ENCODE data around the gene ABCC2. TPM values are rescaled to one million over a fixed set of nuclear protein-coding genes. Genes with fewer than 3 reads are reported as not detected.
A peak's percentile ranks its signal among the peaks of the same experiment; 100 is the strongest.
"Not testable (repeated sequence)": the region's sequence is repeated elsewhere in the genome, so short reads cannot be mapped to it uniquely, and the experiment has no call there.

Gene ABCC2
- total and polyA plus RNA-seq, 2 donors (not counting 1 experiment from before 2014, with no cell fraction given): 0.17 to 0.66 TPM

- Histone ChIP-seq H3K4me2 (ENCODE audit: extremely low read depth, insufficient read depth, low read length) (no peak overlapping the region), H3K9ac (ENCODE audit: insufficient read depth, low read length) (no peak overlapping the region), H3K4me3 (replicated peaks in 1 of 4; ENCODE audit: control extremely low read depth in 1 of 4, insufficient read depth in 1 of 4, low read depth in 3 of 4, low read length in 4 of 4) (no peak overlapping the region), H2AFZ (ENCODE audit: low read length) (no peak overlapping the region), H3K27ac (ENCODE audit: insufficient read depth, low read length) (no peak overlapping the region), H3K79me2 (ENCODE audit: control insufficient read depth, insufficient read depth, low read length) (no peaks in the 10 kb centered on the region), H3K9me3 (ENCODE audit: control insufficient read depth, insufficient read depth, low read depth, low read length) (no peaks in the 10 kb centered on the region), H3K4me1 (ENCODE audit: control insufficient read depth, extremely low read depth, insufficient read depth, low read length) (no peaks in the 10 kb centered on the region), H4K20me1 (ENCODE audit: control insufficient read depth, extremely low read depth, insufficient read depth, low read length) (no peaks in the 10 kb centered on the region), H3K27me3 (ENCODE audit: control insufficient read depth, insufficient read depth, low read length) (no peaks in the 10 kb centered on the region), H3K36me3 (ENCODE audit: control insufficient read depth, insufficient read depth, low read length) (no peaks in the 10 kb centered on the region)
- no peak for DNase-seq (ENCODE audit: low read depth in 2 of 2)
- TF ChIP-seq CTCF (conservative IDR thresholded peaks at IDR 0.05 in 1 of 2, IDR thresholded peaks at IDR 0.05 in 1 of 2; ENCODE audit: low read depth in 1 of 2, low read length in 2 of 2) (no peak), EZH2 (IDR thresholded peaks at IDR 0.05; ENCODE audit: low read length, missing control alignments) (no peak)
Measured at GRCh38 chr10:99860466-99860865, 78.0 kb downstream of the ABCC2 start.

GRCh38 chr10:99863535-99864240 lies 81.2 kb downstream of the ABCC2 start:
- H3K27ac ChIP-seq (ENCODE audit: insufficient read depth, low read length); H3K4me1 ChIP-seq (ENCODE audit: control insufficient read depth, extremely low read depth, insufficient read depth, low read length); H3K36me3 ChIP-seq (ENCODE audit: control insufficient read depth, insufficient read depth, low read length); H3K79me2 ChIP-seq (ENCODE audit: control insufficient read depth, insufficient read depth, low read length); H2AFZ ChIP-seq (ENCODE audit: low read length); H3K4me2 ChIP-seq (ENCODE audit: extremely low read depth, insufficient read depth, low read length); H3K27me3 ChIP-seq (ENCODE audit: control insufficient read depth, insufficient read depth, low read length); H3K4me3 ChIP-seq (replicated peaks in 1 of 4; ENCODE audit: control extremely low read depth in 1 of 4, insufficient read depth in 1 of 4, low read depth in 3 of 4, low read length in 4 of 4); H3K9me3 ChIP-seq (ENCODE audit: control insufficient read depth, insufficient read depth, low read depth, low read length); H4K20me1 ChIP-seq (ENCODE audit: control insufficient read depth, extremely low read depth, insufficient read depth, low read length); H3K9ac ChIP-seq (ENCODE audit: insufficient read depth, low read length): not testable (repeated sequence)
- DNase-seq (ENCODE audit: low read depth in 2 of 2): peak; percentile 36 to 84

- not testable (repeated sequence) for H3K9ac ChIP-seq (ENCODE audit: insufficient read depth, low read length); DNase-seq (ENCODE audit: low read depth in 2 of 2); H3K36me3 ChIP-seq (ENCODE audit: control insufficient read depth, insufficient read depth, low read length); H3K27ac ChIP-seq (ENCODE audit: insufficient read depth, low read length); H3K4me2 ChIP-seq (ENCODE audit: extremely low read depth, insufficient read depth, low read length); H3K27me3 ChIP-seq (ENCODE audit: control insufficient read depth, insufficient read depth, low read length); H2AFZ ChIP-seq (ENCODE audit: low read length); H3K79me2 ChIP-seq (ENCODE audit: control insufficient read depth, insufficient read depth, low read length); H3K9me3 ChIP-seq (ENCODE audit: control insufficient read depth, insufficient read depth, low read depth, low read length); H4K20me1 ChIP-seq (ENCODE audit: control insufficient read depth, extremely low read depth, insufficient read depth, low read length); H3K4me3 ChIP-seq (replicated peaks in 1 of 4; ENCODE audit: control extremely low read depth in 1 of 4, insufficient read depth in 1 of 4, low read depth in 3 of 4, low read length in 4 of 4); H3K4me1 ChIP-seq (ENCODE audit: control insufficient read depth, extremely low read depth, insufficient read depth, low read length)
Measured at GRCh38 chr10:99867250-99867649, 84.8 kb downstream of the ABCC2 start.

- TF ChIP-seq CTCF (conservative IDR thresholded peaks at IDR 0.05 in 1 of 2, IDR thresholded peaks at IDR 0.05 in 1 of 2; ENCODE audit: low read depth in 1 of 2, low read length in 2 of 2) (no peak), EZH2 (IDR thresholded peaks at IDR 0.05; ENCODE audit: low read length, missing control alignments) (no peak)
- no peaks in the 10 kb centered on the region for H3K79me2 ChIP-seq (ENCODE audit: control insufficient read depth, insufficient read depth, low read length)
Measured at GRCh38 chr10:99869581-99870122, 87.2 kb downstream of the ABCC2 start.

More at GRCh38 chr10:99869581-99870122, 87.2 kb downstream of the ABCC2 start:
- DNase-seq (ENCODE audit: low read depth in 2 of 2): no peak
- no peak overlapping the region for H3K4me2 ChIP-seq (ENCODE audit: extremely low read depth, insufficient read depth, low read length)
- H3K9me3 ChIP-seq (ENCODE audit: control insufficient read depth, insufficient read depth, low read depth, low read length): no peaks in the 10 kb centered on the region
- H3K4me3 ChIP-seq (replicated peaks in 1 of 4; ENCODE audit: control extremely low read depth in 1 of 4, insufficient read depth in 1 of 4, low read depth in 3 of 4, low read length in 4 of 4): no peak overlapping the region
- no peaks in the 10 kb centered on the region for H3K4me1 ChIP-seq (ENCODE audit: control insufficient read depth, extremely low read depth, insufficient read depth, low read length)
- no peaks in the 10 kb centered on the region for H3K27me3 ChIP-seq (ENCODE audit: control insufficient read depth, insufficient read depth, low read length)
- H3K9ac ChIP-seq (ENCODE audit: insufficient read depth, low read length): no peak overlapping the region
- H3K36me3 ChIP-seq (ENCODE audit: control insufficient read depth, insufficient read depth, low read length): no peaks in the 10 kb centered on the region
- no peak overlapping the region for H3K27ac ChIP-seq (ENCODE audit: insufficient read depth, low read length)
- H4K20me1 ChIP-seq (ENCODE audit: control insufficient read depth, extremely low read depth, insufficient read depth, low read length): no peaks in the 10 kb centered on the region
- H2AFZ ChIP-seq (ENCODE audit: low read length): no peak overlapping the region
